ENCODE results near the gene ZMYND15.

The ZMYND15 gene

DNA sequence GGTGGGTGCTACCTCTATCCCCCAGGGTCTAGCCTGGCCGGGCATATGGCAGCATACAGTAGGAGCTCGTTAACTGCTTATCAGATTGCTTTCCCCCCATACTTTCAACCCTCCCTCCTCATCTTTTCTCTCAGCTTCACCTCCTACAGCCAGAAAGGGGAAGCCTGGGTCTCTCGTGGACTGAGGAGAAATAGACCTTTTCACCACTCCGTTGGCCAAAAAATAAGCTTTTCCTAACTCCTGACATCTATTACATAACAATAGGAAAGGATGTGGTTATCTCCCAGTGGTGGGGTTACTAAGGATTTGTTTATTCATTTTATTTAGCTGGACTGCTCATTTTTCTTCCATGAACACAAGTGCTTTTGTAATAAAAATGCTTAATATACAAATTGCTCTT is 9.1 kb downstream of the ZMYND15 start:
- H3K9me3 ChIP-seq, result no peaks in the 10 kb centered on the region
- no peak overlapping the region for H3K27ac ChIP-seq
- TF ChIP-seq, protein P1, sequence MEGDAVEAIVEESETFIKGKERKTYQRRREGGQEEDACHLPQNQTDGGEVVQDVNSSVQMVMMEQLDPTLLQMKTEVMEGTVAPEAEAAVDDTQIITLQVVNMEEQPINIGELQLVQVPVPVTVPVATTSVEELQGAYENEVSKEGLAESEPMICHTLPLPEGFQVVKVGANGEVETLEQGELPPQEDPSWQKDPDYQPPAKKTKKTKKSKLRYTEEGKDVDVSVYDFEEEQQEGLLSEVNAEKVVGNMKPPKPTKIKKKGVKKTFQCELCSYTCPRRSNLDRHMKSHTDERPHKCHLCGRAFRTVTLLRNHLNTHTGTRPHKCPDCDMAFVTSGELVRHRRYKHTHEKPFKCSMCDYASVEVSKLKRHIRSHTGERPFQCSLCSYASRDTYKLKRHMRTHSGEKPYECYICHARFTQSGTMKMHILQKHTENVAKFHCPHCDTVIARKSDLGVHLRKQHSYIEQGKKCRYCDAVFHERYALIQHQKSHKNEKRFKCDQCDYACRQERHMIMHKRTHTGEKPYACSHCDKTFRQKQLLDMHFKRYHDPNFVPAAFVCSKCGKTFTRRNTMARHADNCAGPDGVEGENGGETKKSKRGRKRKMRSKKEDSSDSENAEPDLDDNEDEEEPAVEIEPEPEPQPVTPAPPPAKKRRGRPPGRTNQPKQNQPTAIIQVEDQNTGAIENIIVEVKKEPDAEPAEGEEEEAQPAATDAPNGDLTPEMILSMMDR (IDR thresholded peaks at IDR 0.05), result no peak
- peaks cover 100% of the 10 kb centered on the region for H3K27me3 ChIP-seq
- peaks cover 9 to 10% of the 10 kb centered on the region in 2 experiments for H3K4me1 ChIP-seq (ENCODE audit: control insufficient read depth in 1 of 2, insufficient read depth in 1 of 2, low read depth in 1 of 2, low read length in 1 of 2)
- no peaks in the 10 kb centered on the region for H3K36me3 ChIP-seq
- H3K4me3 ChIP-seq (ENCODE audit: low read depth in 1 of 2, low read length in 1 of 2), result no peak overlapping the region

DNA sequence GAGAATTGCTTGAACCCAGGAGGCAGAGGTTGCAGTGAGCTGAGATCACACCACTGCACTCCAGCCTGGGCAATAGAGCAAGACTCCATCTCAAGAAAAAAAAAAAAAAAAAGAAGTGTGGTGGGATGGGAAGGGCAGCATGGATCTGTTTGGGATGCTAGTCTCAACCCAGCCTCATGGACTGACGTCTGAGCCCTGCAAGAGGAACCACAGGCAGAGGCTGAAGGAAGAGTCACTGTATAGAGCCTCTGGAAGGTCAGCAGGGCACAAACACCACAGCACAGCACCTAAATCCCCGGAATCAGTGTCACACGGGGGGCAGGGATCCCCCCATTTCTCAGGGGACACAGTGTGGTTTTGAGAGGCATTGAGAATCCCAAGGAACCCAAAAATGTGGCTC is 11.0 kb downstream of the ZMYND15 start:
- no peak overlapping the region for H3K27ac ChIP-seq
- TF ChIP-seq, protein P1 (IDR thresholded peaks at IDR 0.05), result no peak
- no peak overlapping the region for H3K4me3 ChIP-seq (ENCODE audit: low read depth in 1 of 2, low read length in 1 of 2)
- peaks cover 100% of the 10 kb centered on the region for H3K27me3 ChIP-seq
- H3K4me1 ChIP-seq (ENCODE audit: control insufficient read depth in 1 of 2, insufficient read depth in 1 of 2, low read depth in 1 of 2, low read length in 1 of 2), result peaks cover 9 to 10% of the 10 kb centered on the region in 2 experiments
- no peaks in the 10 kb centered on the region for H3K9me3 ChIP-seq
- no peaks in the 10 kb centered on the region for H3K36me3 ChIP-seq

DNA sequence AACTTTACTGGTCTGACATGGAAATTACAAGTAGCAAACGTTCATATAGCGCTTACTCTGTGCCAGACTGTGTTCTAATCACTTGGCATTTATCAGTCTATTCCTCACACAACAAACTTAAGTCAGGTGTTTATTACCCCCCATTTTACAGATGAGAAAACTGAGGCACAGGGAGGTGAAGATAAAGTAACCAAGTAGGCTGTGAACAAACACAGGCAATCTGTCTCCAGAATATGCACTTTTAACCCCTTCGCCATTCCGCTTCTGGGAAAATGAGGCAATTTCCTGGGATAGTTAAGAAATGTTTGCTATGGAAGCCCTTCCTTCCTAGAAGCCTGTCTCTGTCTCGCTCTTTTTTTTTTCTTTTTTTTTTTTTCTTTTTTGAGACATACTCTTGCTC is 12.3 kb downstream of the ZMYND15 start:
- Histone ChIP-seq H3K4me1 (ENCODE audit: control insufficient read depth in 1 of 2, insufficient read depth in 1 of 2, low read depth in 1 of 2, low read length in 1 of 2) (peaks cover 9 to 10% of the 10 kb centered on the region in 2 experiments), H3K9me3 (no peaks in the 10 kb centered on the region), H3K36me3 (no peaks in the 10 kb centered on the region), H3K27me3 (peaks cover 97% of the 10 kb centered on the region), H3K4me3 (ENCODE audit: low read depth in 1 of 2, low read length in 1 of 2) (no peak overlapping the region), H3K27ac (no peak overlapping the region)
- TF ChIP-seq, protein P1 (IDR thresholded peaks at IDR 0.05), result no peak

DNA sequence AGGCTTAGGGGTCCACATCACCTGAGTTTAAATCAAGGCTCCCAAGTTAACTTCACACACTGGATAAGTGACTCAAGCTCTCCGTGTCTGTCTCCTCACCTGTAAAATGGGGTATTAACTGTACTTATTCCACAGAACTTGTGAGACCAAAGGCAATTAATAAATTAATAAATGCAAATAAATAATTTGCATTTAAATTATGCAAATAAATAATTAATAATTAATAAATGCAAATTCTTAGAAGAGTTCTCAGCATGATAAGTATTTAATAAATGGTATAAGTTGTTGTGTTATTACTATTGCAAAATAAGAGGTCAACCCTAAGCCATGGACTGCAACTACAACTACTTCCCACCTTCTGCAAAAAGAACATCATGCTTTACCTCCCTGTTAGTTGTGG is 13.8 kb downstream of the ZMYND15 start:
- Histone ChIP-seq H3K36me3 (no peaks in the 10 kb centered on the region), H3K27ac (no peak overlapping the region), H3K4me1 (ENCODE audit: control insufficient read depth in 1 of 2, insufficient read depth in 1 of 2, low read depth in 1 of 2, low read length in 1 of 2) (peaks cover 2 to 7% of the 10 kb centered on the region in 2 experiments), H3K9me3 (no peaks in the 10 kb centered on the region), H3K4me3 (ENCODE audit: low read depth in 1 of 2, low read length in 1 of 2) (no peak overlapping the region), H3K27me3 (peaks cover 94% of the 10 kb centered on the region)
- TF ChIP-seq, protein P1 (IDR thresholded peaks at IDR 0.05), result no peak

DNA sequence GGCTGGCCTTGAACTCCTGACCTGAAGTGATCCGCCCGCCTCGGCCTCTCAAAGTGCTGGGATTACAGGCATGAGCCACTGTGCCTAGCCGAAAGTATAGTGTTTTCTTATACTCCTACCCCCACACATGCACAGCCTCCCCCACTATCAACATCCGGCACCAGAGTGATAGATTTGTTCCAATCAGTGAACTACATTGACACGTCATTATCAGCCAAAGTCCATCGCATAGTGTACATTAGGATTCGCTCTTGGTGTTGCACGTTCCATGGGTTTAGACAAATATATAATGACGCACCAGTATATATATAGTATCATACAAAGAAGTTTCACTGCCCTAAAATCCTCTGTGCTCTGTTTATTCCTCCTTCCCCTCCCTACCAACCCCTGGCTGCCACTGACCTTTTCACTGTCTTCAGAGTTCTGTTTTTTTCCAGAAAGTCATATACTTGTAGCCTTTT is 20.2 kb downstream of the ZMYND15 start:
- Histone ChIP-seq H3K4me3 (ENCODE audit: low read depth in 1 of 2, low read length in 1 of 2) (no peak overlapping the region), H3K4me1 (ENCODE audit: control insufficient read depth in 1 of 2, insufficient read depth in 1 of 2, low read depth in 1 of 2, low read length in 1 of 2) (peaks cover 9% of the 10 kb centered on the region in 2 experiments), H3K27ac (no peak overlapping the region), H3K27me3 (peaks cover 44% of the 10 kb centered on the region), H3K36me3 (no peaks in the 10 kb centered on the region), H3K9me3 (no peaks in the 10 kb centered on the region)
- TF ChIP-seq, protein P1 (IDR thresholded peaks at IDR 0.05), result no peak

DNA sequence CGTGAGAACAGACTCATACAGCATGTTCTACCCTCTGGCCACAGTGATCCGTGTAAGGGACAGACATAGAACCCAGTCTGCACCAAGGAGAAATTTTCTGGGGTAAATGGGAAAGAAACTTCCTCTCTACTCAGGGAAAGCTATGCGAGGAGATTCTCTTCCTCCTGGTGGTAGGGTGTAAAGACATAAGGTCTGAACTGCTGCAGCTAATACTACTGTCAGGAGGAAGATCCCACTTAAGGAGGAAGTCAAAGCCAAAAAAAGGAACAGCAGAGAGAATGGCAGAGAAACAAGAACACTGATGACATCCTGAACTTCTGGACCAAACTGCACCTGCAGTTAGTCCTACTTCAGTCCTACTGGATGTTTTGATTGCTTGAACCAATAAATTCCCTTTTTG is 25.0 kb downstream of the ZMYND15 start:
- TF ChIP-seq, protein P1 (IDR thresholded peaks at IDR 0.05), result peak; percentile 50
- Histone ChIP-seq H3K9me3 (no peaks in the 10 kb centered on the region), H3K36me3 (no peaks in the 10 kb centered on the region), H3K4me3 (ENCODE audit: low read depth in 1 of 2, low read length in 1 of 2) (no peak overlapping the region), H3K27me3 (peaks cover 11% of the 10 kb centered on the region), H3K4me1 (ENCODE audit: control insufficient read depth in 1 of 2, insufficient read depth in 1 of 2, low read depth in 1 of 2, low read length in 1 of 2) (peaks cover 29 to 31% of the 10 kb centered on the region in 2 experiments), H3K27ac (peak overlapping the region; percentile 77)

Measured in neutrophil (primary cell).